H9 (cell line): ENCODE results near the gene MPZL1. TPM values are rescaled to one million over a fixed set of nuclear protein-coding genes. Genes with fewer than 3 reads are reported as not detected.

Experiments
- DNase-seq: peaks from one replicate; pipeline ENCODE4 v3.0.0-alpha.2; 2017
- H2AFZ ChIP-seq: one replicate; pipeline ENCODE4 v1.6.1; 2013; ENCODE audit warnings: mild to moderate bottlenecking, low read length, control low read depth, moderate library complexity
- H2AK5ac ChIP-seq: 2 replicates; pipeline ENCODE4 v1.6.1; 2013; ENCODE audit warnings: low read length, control low read depth, mixed read lengths; ENCODE audit not compliant: insufficient read length
- H2BK120ac ChIP-seq: one replicate; pipeline ENCODE4 v1.6.1; 2013; ENCODE audit warnings: low read depth, mild to moderate bottlenecking, low read length, control low read depth, inconsistent platforms; ENCODE audit not compliant: poor library complexity, severe bottlenecking
- H2BK12ac ChIP-seq: 2 replicates; pipeline ENCODE4 v1.6.1; 2013; ENCODE audit warnings: low read length, control low read depth, mixed read lengths, low read depth; ENCODE audit not compliant: insufficient read length
- H2BK15ac ChIP-seq: 2 replicates; pipeline ENCODE4 v1.6.1; 2013; ENCODE audit warnings: low read depth, low read length, control low read depth
- H2BK20ac ChIP-seq: one replicate; pipeline ENCODE4 v1.6.1; 2013; ENCODE audit warnings: low read depth, mild to moderate bottlenecking, low read length, control low read depth, inconsistent platforms; ENCODE audit not compliant: poor library complexity, severe bottlenecking
- H2BK5ac ChIP-seq: 2 replicates; pipeline ENCODE4 v1.6.1; 2013; ENCODE audit warnings: low read length, control low read depth, mixed read lengths; ENCODE audit not compliant: insufficient read length
- H3K14ac ChIP-seq: 2 replicates; pipeline ENCODE4 v1.6.1; 2013; ENCODE audit warnings: low read length, control low read depth; ENCODE audit not compliant: insufficient read depth
- H3K18ac ChIP-seq: 2 replicates; pipeline ENCODE4 v1.6.1; 2013; ENCODE audit warnings: low read depth, mild to moderate bottlenecking, mixed read lengths, low read length, control low read depth; ENCODE audit not compliant: insufficient read length
- H3K23ac ChIP-seq: 2 replicates; pipeline ENCODE4 v1.6.1; 2013; ENCODE audit warnings: low read length, control low read depth, mixed read lengths, low read depth; ENCODE audit not compliant: insufficient read length
- H3K23me2 ChIP-seq: 2 replicates; pipeline ENCODE4 v1.6.1; 2013; ENCODE audit warnings: low read depth, mild to moderate bottlenecking, mixed read lengths, low read length, control low read depth; ENCODE audit not compliant: insufficient read length, poor library complexity, severe bottlenecking
- H3K27ac ChIP-seq: 2 replicates; pipeline ENCODE4 v1.5.1; 2013; ENCODE audit warnings: low read length, control low read depth, mixed read lengths, low read depth; ENCODE audit not compliant: insufficient read length
- H3K27me3 ChIP-seq: 2 replicates; pipeline ENCODE4 v1.6.1; 2013; ENCODE audit warnings: low read length, control low read depth, inconsistent platforms; ENCODE audit not compliant: insufficient read depth
- H3K4ac ChIP-seq: 2 replicates; pipeline ENCODE4 v1.6.1; 2013; ENCODE audit warnings: low read depth, mild to moderate bottlenecking, control low read depth, inconsistent platforms, low read length, moderate library complexity
- H3K4me1 ChIP-seq: 2 replicates; pipeline ENCODE4 v1.6.1; 2013; ENCODE audit warnings: low read length, control low read depth, inconsistent platforms; ENCODE audit not compliant: insufficient read depth
- H3K4me2 ChIP-seq: 2 replicates; pipeline ENCODE4 v1.6.1; 2013; ENCODE audit warnings: low read length, control low read depth, mixed read lengths; ENCODE audit not compliant: insufficient read length, insufficient read depth
- H3K56ac ChIP-seq: 2 replicates; pipeline ENCODE4 v1.6.1; 2013; ENCODE audit warnings: low read depth, mild to moderate bottlenecking, mixed read lengths, low read length, control low read depth; ENCODE audit not compliant: insufficient read length
- H3K79me1 ChIP-seq: 2 replicates; pipeline ENCODE4 v1.6.1; 2013; ENCODE audit warnings: low read depth, mild to moderate bottlenecking, moderate library complexity, low read length, control low read depth, inconsistent platforms; ENCODE audit not compliant: insufficient read depth, poor library complexity, severe bottlenecking
- H3K79me2 ChIP-seq: 2 replicates; pipeline ENCODE4 v1.6.1; 2013; ENCODE audit warnings: low read length, control low read depth, inconsistent platforms; ENCODE audit not compliant: insufficient read depth
- H3K9ac ChIP-seq: 2 replicates; pipeline ENCODE4 v1.6.1; 2013; ENCODE audit warnings: low read length, control low read depth, mixed read lengths; ENCODE audit not compliant: insufficient read length; ENCODE audit errors: extremely low read depth
- H3K9me3 ChIP-seq: one replicate; pipeline ENCODE4 v1.6.1; 2013; ENCODE audit warnings: low read depth, low read length, inconsistent platforms; ENCODE audit not compliant: control insufficient read depth
- H3T11ph ChIP-seq: one replicate; pipeline ENCODE4 v1.6.1; 2013; ENCODE audit warnings: mild to moderate bottlenecking, low read length, control low read depth, inconsistent platforms
- H4K20me1 ChIP-seq: one replicate; pipeline ENCODE4 v1.6.1; 2013; ENCODE audit not compliant: control insufficient read depth, insufficient read length, insufficient read depth
- H4K5ac ChIP-seq: 2 replicates; pipeline ENCODE4 v1.6.1; 2013; ENCODE audit warnings: low read depth, mild to moderate bottlenecking, mixed read lengths, low read length, control low read depth; ENCODE audit not compliant: insufficient read length
- H4K8ac ChIP-seq: replicated peaks from 2 replicates; pipeline ENCODE4 v1.6.1; 2013; ENCODE audit warnings: low read length, control low read depth, mixed read lengths, low read depth; ENCODE audit not compliant: insufficient read length
- H4K91ac ChIP-seq: 2 replicates; pipeline ENCODE4 v1.6.1; 2013; ENCODE audit warnings: low read depth, mild to moderate bottlenecking, moderate library complexity, mixed read lengths, low read length, control low read depth; ENCODE audit not compliant: insufficient read length
- H3K27ac Mint-ChIP-seq, 3 experiments: 2 replicates in 2 of 3; 3 replicates in 1 of 3; pipeline ENCODE4 v1.8.0; 2020 to 2021; ENCODE audit warnings: mixed read lengths in 3 of 3, mild to moderate bottlenecking in 1 of 3, moderate library complexity in 1 of 3
- H3K27me3 Mint-ChIP-seq: 2 replicates; pipeline ENCODE4 v1.8.0; 2021; ENCODE audit warnings: low read depth, mild to moderate bottlenecking, moderate library complexity, mixed read lengths
- H3K36me3 Mint-ChIP-seq, 3 experiments: 2 replicates in 2 of 3; 3 replicates in 1 of 3; pipeline ENCODE4 v1.8.0; 2020 to 2021; ENCODE audit warnings: low read depth in 3 of 3, mixed read lengths in 3 of 3; ENCODE audit not compliant: insufficient read depth in 1 of 3
- H3K4me1 Mint-ChIP-seq, 2 experiments: 2 replicates each; pipeline ENCODE4 v1.8.0; 2020; ENCODE audit warnings: mixed read lengths in 2 of 2
- H3K4me3 Mint-ChIP-seq, 2 experiments: 2 replicates in 1 of 2; 3 replicates in 1 of 2; pipeline ENCODE4 v1.8.0; 2020 to 2021; ENCODE audit warnings: mild to moderate bottlenecking in 2 of 2, mixed read lengths in 2 of 2, moderate library complexity in 1 of 2
- H3K9me3 Mint-ChIP-seq, 2 experiments: 2 replicates in 1 of 2; 3 replicates in 1 of 2; pipeline ENCODE4 v1.8.0; 2020; ENCODE audit warnings: mild to moderate bottlenecking in 2 of 2, mixed read lengths in 2 of 2, moderate library complexity in 1 of 2
- CTCF ChIP-seq: fragments of 200-600 bp; sonication (generic); conservative IDR thresholded peaks from 3 replicates; pipeline ENCODE4 v1.8.0; 2021; ENCODE audit warnings: antibody characterized with exemption, mild to moderate bottlenecking
- WGBS: extraction: QIAGEN DNeasy Blood & Tissue Kit; methylation state at CpG from one replicate; pipeline ENCODE4 v1.1.7; 2013; ENCODE audit warnings: missing lambda C conversion rate, low lambda C conversion rate, mixed read lengths; ENCODE audit not compliant: insufficient read length; ENCODE audit errors: extremely low coverage; 5-methylcytosine and 5-hydroxymethylcytosine counted together
- total RNA-seq: library from RNA; stranded (reverse); gene quantifications from 2 replicates; pipeline ENCODE4 v1.2.1, GENCODE V29; 2021

The MPZL1 gene
- total RNA-seq, 1 experiment from 2014 or later = 60.7 TPM

DNA sequence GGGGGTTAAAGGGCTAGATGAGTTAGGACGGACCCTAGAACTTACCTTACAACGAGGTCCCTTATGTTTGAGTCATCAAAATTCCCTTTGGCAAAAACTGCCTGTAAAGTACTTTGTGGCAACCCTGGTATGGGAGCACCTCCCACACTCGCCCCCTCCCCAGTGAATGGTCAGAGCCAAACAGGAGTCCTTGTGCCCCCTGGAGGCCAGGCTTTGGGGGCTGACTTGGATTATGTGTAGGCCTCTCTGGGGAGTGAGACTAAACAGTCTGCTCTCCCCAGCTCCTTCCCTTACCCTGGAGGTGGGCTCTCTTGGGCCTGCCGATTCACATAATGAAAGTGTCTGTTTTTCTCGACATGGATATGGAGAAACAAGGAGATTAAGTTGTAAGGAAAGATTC is 110.9 kb downstream of the MPZL1 start:
- Histone ChIP-seq H2AFZ (no peak overlapping the region), H3K56ac (no peak overlapping the region), H4K5ac (no peak overlapping the region), H3K23me2 (no peaks in the 10 kb centered on the region), H3K27ac (no peak overlapping the region), H2BK5ac (no peak overlapping the region), H2AK5ac (no peak overlapping the region), H3K9ac (no peak overlapping the region), H2BK15ac (no peak overlapping the region), H3K9me3 (no peaks in the 10 kb centered on the region), H3K79me2 (no peaks in the 10 kb centered on the region), H2BK20ac (no peak overlapping the region), H3K23ac (no peak overlapping the region), H3K14ac (no peak overlapping the region), H3K4me1 (peaks cover 4% of the 10 kb centered on the region; the same call in 1 of the 2 replicates), H3K4ac (no peak overlapping the region), H3K18ac (no peak overlapping the region), H2BK120ac (no peak overlapping the region), H4K8ac (no peak overlapping the region), H3K4me2 (no peak overlapping the region), H2BK12ac (no peak overlapping the region), H3T11ph (no peak overlapping the region), H3K27me3 (no peaks in the 10 kb centered on the region), H3K79me1 (no peaks in the 10 kb centered on the region), H4K20me1 (no peaks in the 10 kb centered on the region), H4K91ac (no peak overlapping the region)
- TF ChIP-seq CTCF = peak; percentile 43; the same call in 2 of the 3 replicates
- peak; percentile 68 for DNase-seq
- Mint-ChIP-seq H3K4me1 (peaks cover 18% of the 10 kb centered on the region in 2 experiments), H3K4me3 (no peak overlapping the region), H3K27ac (peak overlapping the region in 1 of 3 experiments; percentile 40; a peak in 1 of 7 replicates), H3K9me3 (no peaks in the 10 kb centered on the region), H3K27me3 (no peaks in the 10 kb centered on the region), H3K36me3 (no peaks in the 10 kb centered on the region)
- no CpG with 5 or more reads among the region's 5 CpGs for WGBS
